ENCODE measurements around the gene PPP2R2C.

DNA sequence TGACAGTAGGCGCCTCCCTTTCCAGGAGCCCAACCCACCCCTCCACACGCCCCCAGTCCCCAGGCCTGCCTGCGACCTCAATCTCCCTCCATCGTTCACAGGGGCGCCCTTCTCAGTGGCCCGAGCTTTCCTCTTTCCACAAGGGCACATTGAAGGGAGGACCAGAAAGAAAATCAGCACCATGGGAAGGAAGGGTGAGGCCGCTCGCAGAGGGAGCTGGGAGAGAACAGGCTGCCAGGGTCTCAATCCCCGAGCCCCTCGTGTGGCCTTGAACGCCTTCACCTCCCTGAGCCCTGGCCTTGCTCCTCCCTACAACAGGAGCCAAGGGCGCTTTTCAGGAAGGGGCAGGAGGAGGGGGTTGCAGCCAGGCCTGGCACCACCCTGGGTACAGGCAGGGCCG, 136.2 kb downstream of the PPP2R2C start:
- TF ChIP-seq, protein P1, sequence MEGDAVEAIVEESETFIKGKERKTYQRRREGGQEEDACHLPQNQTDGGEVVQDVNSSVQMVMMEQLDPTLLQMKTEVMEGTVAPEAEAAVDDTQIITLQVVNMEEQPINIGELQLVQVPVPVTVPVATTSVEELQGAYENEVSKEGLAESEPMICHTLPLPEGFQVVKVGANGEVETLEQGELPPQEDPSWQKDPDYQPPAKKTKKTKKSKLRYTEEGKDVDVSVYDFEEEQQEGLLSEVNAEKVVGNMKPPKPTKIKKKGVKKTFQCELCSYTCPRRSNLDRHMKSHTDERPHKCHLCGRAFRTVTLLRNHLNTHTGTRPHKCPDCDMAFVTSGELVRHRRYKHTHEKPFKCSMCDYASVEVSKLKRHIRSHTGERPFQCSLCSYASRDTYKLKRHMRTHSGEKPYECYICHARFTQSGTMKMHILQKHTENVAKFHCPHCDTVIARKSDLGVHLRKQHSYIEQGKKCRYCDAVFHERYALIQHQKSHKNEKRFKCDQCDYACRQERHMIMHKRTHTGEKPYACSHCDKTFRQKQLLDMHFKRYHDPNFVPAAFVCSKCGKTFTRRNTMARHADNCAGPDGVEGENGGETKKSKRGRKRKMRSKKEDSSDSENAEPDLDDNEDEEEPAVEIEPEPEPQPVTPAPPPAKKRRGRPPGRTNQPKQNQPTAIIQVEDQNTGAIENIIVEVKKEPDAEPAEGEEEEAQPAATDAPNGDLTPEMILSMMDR (conservative IDR thresholded peaks at IDR 0.05; ENCODE audit: low read depth in 2 of 2): no peak
- TF ChIP-seq NANOG (IDR thresholded peaks at IDR 0.05; ENCODE audit: borderline replicate concordance): no peak
- TF ChIP-seq EZH2 (IDR thresholded peaks at IDR 0.05; ENCODE audit: low read depth, unreplicated experiment): no peak

Data from GM23338 (cell line).